ENCODE results near the gene AGFG2. TPM values are rescaled to one million over a fixed set of nuclear protein-coding genes. Genes with fewer than 3 reads are reported as not detected.

AGFG2 gene
- total and polyA plus RNA-seq, 2 of the 13 experiments (the other 11 are each of a cell fraction or from before 2014, with no cell fraction given): 125 to 132 TPM

- peak; percentile 52; the same call in 1 of the 2 replicates for TF ChIP-seq NKX3-1 (CRISPR knock-in tag; IDR thresholded peaks at IDR 0.05)
- TF ChIP-seq HNF1B (CRISPR knock-in tag; IDR thresholded peaks at IDR 0.05): peak; percentile 86
- 0 out of 2 replicates have a peak, but pooled peaks have one; percentile 59 for TF ChIP-seq ZSCAN21 (CRISPR knock-in tag; IDR thresholded peaks at IDR 0.05; ENCODE audit: borderline replicate concordance)
- peak; percentile 17; the same call in 1 of the 2 replicates for TF ChIP-seq MIXL1 (CRISPR knock-in tag; IDR thresholded peaks at IDR 0.05)
- peak; percentile 41; the same call in 1 of the 2 replicates for TF ChIP-seq NCOA2 (CRISPR knock-in tag; IDR thresholded peaks at IDR 0.05)
- TF ChIP-seq ZEB1 (IDR thresholded peaks at IDR 0.05; ENCODE audit: insufficient replicate concordance, low read depth): peak; percentile 96
- no peak for TF ChIP-seq RAD51 (IDR thresholded peaks at IDR 0.05; ENCODE audit: borderline replicate concordance)
- 0 out of 2 replicates have a peak, but pooled peaks have one; percentile 52 for TF ChIP-seq ATF3 (CRISPR knock-in tag; IDR thresholded peaks at IDR 0.05)
- peak; percentile 52; the same call in 1 of the 2 replicates for TF ChIP-seq HNF4G (IDR thresholded peaks at IDR 0.05; ENCODE audit: borderline replicate concordance, low read depth, low read length)
- no peak for TF ChIP-seq HNF4G (CRISPR knock-in tag; IDR thresholded peaks at IDR 0.05; ENCODE audit: borderline replicate concordance, low read depth)
- no peak for TF ChIP-seq ZNF30 (CRISPR knock-in tag; IDR thresholded peaks at IDR 0.05)
- no peak for TF ChIP-seq MZF1 (CRISPR knock-in tag; IDR thresholded peaks at IDR 0.05; ENCODE audit: borderline replicate concordance)
- TF ChIP-seq ATF2 (CRISPR knock-in tag; IDR thresholded peaks at IDR 0.05): no peak
- TF ChIP-seq ZNF501 (CRISPR knock-in tag; IDR thresholded peaks at IDR 0.05): peak; percentile 81; the same call in 1 of the 2 replicates
- no peak for TF ChIP-seq SOX13 (IDR thresholded peaks at IDR 0.05)
- peak in 1 of 2 experiments; percentile 87; a peak in 3 of 4 replicates for TF ChIP-seq SOX13 (CRISPR knock-in tag; conservative IDR thresholded peaks at IDR 0.05 in 1 of 2, IDR thresholded peaks at IDR 0.05 in 1 of 2)
- no peak; the same call in 1 of the 2 replicates for TF ChIP-seq MIER3 (CRISPR knock-in tag; IDR thresholded peaks at IDR 0.05; ENCODE audit: borderline replicate concordance)
- TF ChIP-seq TSC22D2 (CRISPR knock-in tag; IDR thresholded peaks at IDR 0.05; ENCODE audit: borderline replicate concordance): 0 out of 2 replicates have a peak, but pooled peaks have one; percentile 55
- TF ChIP-seq SP5 (CRISPR knock-in tag; IDR thresholded peaks at IDR 0.05; ENCODE audit: borderline replicate concordance, low read depth): peak; percentile 45; the same call in 1 of the 2 replicates
- TF ChIP-seq DBP (CRISPR knock-in tag; IDR thresholded peaks at IDR 0.05; ENCODE audit: not compliant biosample characterization): no peak
- no peak for TF ChIP-seq ZKSCAN5 (CRISPR knock-in tag; IDR thresholded peaks at IDR 0.05)
- TF ChIP-seq MEIS2 (CRISPR knock-in tag; IDR thresholded peaks at IDR 0.05): peak; percentile 71; the same call in 1 of the 2 replicates
- peak; percentile 79; the same call in 1 of the 2 replicates for TF ChIP-seq POGK (CRISPR knock-in tag; conservative IDR thresholded peaks at IDR 0.05)
Observed at GRCh38 chr7:100585511-100586265, 46.7 kb downstream of the AGFG2 start, which contains the start of gene LRCH4 (continued).
